MCF 10A (cell line): ENCODE measurements around the gene PM20D2. TPM values are rescaled to one million over a fixed set of nuclear protein-coding genes. Genes with fewer than 3 reads are reported as not detected.
A peak's percentile ranks its signal among the peaks of the same experiment; 100 is the strongest.

Experiments
- BruUV-seq: library from RNA; stranded (reverse); fragments of 400-500 nt; replicated peaks from 2 replicates; lab custom pipeline; 2021; lab: Mats Ljungman, UMichigan
- CTCF ChIA-PET: fragments of 300-600 bp; sonication (Branson Sonifier 250); formaldehyde crosslinking; extraction: SDS; loops from one replicate; lab custom pipeline; 2021; ENCODE audit warnings: antibody characterized with exemption, inconsistent platforms; lab: Yijun Ruan, JAX
- POLR2A ChIA-PET: fragments of 300-600, 350-650 bp; sonication (Branson Sonifier 250); formaldehyde crosslinking; extraction: SDS; loops from one replicate; lab custom pipeline; 2020; ENCODE audit warnings: antibody characterized with exemption, inconsistent platforms; lab: Yijun Ruan, JAX
- DNase-seq: peaks from one replicate; pipeline ENCODE4 v3.0.0-alpha.2; 2018; ENCODE audit not compliant: unreplicated experiment
- H3K27ac Mint-ChIP-seq: one replicate; pipeline ENCODE4 v1.8.0; 2022; ENCODE audit warnings: mild to moderate bottlenecking, low read depth, mixed read lengths; ENCODE audit not compliant: unreplicated experiment
- H3K27me3 Mint-ChIP-seq: one replicate; pipeline ENCODE4 v1.8.0; 2022; ENCODE audit warnings: mixed read lengths; ENCODE audit not compliant: insufficient read depth, unreplicated experiment
- H3K36me3 Mint-ChIP-seq: one replicate; pipeline ENCODE4 v1.8.0; 2022; ENCODE audit warnings: mild to moderate bottlenecking, moderate library complexity, mixed read lengths; ENCODE audit not compliant: insufficient read depth, unreplicated experiment
- H3K4me1 Mint-ChIP-seq: one replicate; pipeline ENCODE4 v1.8.0; 2022; ENCODE audit warnings: mixed read lengths; ENCODE audit not compliant: insufficient read depth, unreplicated experiment
- H3K4me3 Mint-ChIP-seq: one replicate; pipeline ENCODE4 v1.8.0; 2022; ENCODE audit warnings: mild to moderate bottlenecking, moderate library complexity, mixed read lengths; ENCODE audit not compliant: unreplicated experiment
- H3K9me3 Mint-ChIP-seq: one replicate; pipeline ENCODE4 v1.8.0; 2022; ENCODE audit warnings: mixed read lengths; ENCODE audit not compliant: unreplicated experiment
- CTCF ChIP-seq: fragments of 200-600 bp; IDR thresholded peaks from one replicate; pipeline ENCODE4 v1.8.0; 2022; ENCODE audit warnings: antibody characterized with exemption, mild to moderate bottlenecking; ENCODE audit not compliant: unreplicated experiment
- intact Hi-C: fragments of 100-400 bp; cut with micrococcal nuclease; formaldehyde crosslinking; loops from 2 replicates; pipeline ENCODE4 v1.14.1; 2022
- total RNA-seq: library from RNA; stranded (reverse); gene quantifications from 2 replicates; pipeline ENCODE4 v1.2.3, GENCODE V29; 2022

The PM20D2 gene
- total RNA-seq, 1 experiment from 2014 or later: 11.9 TPM

GRCh38 chr6:89144354-89144906 lies 1.4 kb upstream of the PM20D2 start:
- H3K36me3 Mint-ChIP-seq: peaks cover 6% of the 10 kb centered on the region
- BruUV-seq: no TSS peak
- H3K4me1 Mint-ChIP-seq: peaks cover 24% of the 10 kb centered on the region
- no peaks in the 10 kb centered on the region for H3K9me3 Mint-ChIP-seq
- intact Hi-C loops: no loop called here
- no peak overlapping the region for H3K27ac Mint-ChIP-seq
- H3K27me3 Mint-ChIP-seq: no peaks in the 10 kb centered on the region
- POLR2A ChIA-PET: interaction anchor here (0.6 to 4.5 kb wide), 11 partner anchors 9 to 207 kb away, joined by 3 to 110 read pairs (median 14); partner anchors contain the start of genes PNRC1, SRSF12 and UBE2J1
- DNase-seq: no peak
- TF ChIP-seq CTCF: no peak
- H3K4me3 Mint-ChIP-seq: no peak overlapping the region
- CTCF ChIA-PET: interaction anchor here (1.2 to 4.3 kb wide), 2 partner anchors 14 to 21 kb away, joined by 5 to 21 read pairs; no protein-coding TSS in a partner anchor

- TF ChIP-seq CTCF: no peak
- BruUV-seq: TSS peak; percentile 33
- ChIA-PET CTCF (interaction anchor here (0.6 to 4.3 kb wide), 10 partner anchors 15 to 1349 kb away, joined by 3 to 21 read pairs (median 4); no protein-coding TSS in a partner anchor), POLR2A (interaction anchor here (0.6 to 4.5 kb wide), 30 partner anchors 9 to 1446 kb away, joined by 3 to 110 read pairs (median 5); partner anchors contain the start of genes AKIRIN2, LYRM2, PNRC1 and RNGTT)
- H3K36me3 Mint-ChIP-seq: peaks cover 6% of the 10 kb centered on the region
- peaks cover 22% of the 10 kb centered on the region for H3K4me1 Mint-ChIP-seq
- H3K4me3 Mint-ChIP-seq: peak overlapping the region; percentile 80
- H3K27ac Mint-ChIP-seq: peak overlapping the region; percentile 87
- DNase-seq: peak; percentile 43
- intact Hi-C loops: loop anchor here (5.0 kb wide), 2 partner anchors 63 to 152 kb away; partner anchors contain the start of gene PNRC1
- H3K27me3 Mint-ChIP-seq: no peaks in the 10 kb centered on the region
- H3K9me3 Mint-ChIP-seq: no peaks in the 10 kb centered on the region
These were observed 532 bp upstream of the PM20D2 start for GRCh38 chr6:89145091-89145955.

GRCh38 chr6:89146718-89147700 lies 1.2 kb downstream of the PM20D2 start:
- no peak for TF ChIP-seq CTCF
- TSS peak; percentile 63 for BruUV-seq
- intact Hi-C loops: loop anchor here (1.0 to 5.0 kb wide), 4 partner anchors 65 to 165 kb away; partner anchors contain the start of gene PNRC1
- H3K4me3 Mint-ChIP-seq: peak overlapping the region; percentile 80
- no peaks in the 10 kb centered on the region for H3K9me3 Mint-ChIP-seq
- peaks cover 22% of the 10 kb centered on the region for H3K4me1 Mint-ChIP-seq
- peak; percentile 45 for DNase-seq
- no peaks in the 10 kb centered on the region for H3K27me3 Mint-ChIP-seq
- H3K27ac Mint-ChIP-seq: peak overlapping the region; percentile 87
- ChIA-PET CTCF (interaction anchor here (0.6 to 4.3 kb wide), 10 partner anchors 9 to 225 kb away, joined by 3 to 21 read pairs (median 4); no protein-coding TSS in a partner anchor), POLR2A (interaction anchor here (0.6 to 4.5 kb wide), 29 partner anchors 7 to 1448 kb away, joined by 3 to 110 read pairs (median 4); partner anchors contain the start of genes AKIRIN2, PNRC1, RNGTT and SRSF12)
- H3K36me3 Mint-ChIP-seq: peaks cover 19% of the 10 kb centered on the region
